ENCODE measurements around the gene SMARCAL1.
"Not testable (repeated sequence)": the region's sequence is repeated elsewhere in the genome, so short reads cannot be mapped to it uniquely, and the experiment has no call there.

Gene SMARCAL1

GRCh38 chr2:216412022-216412999 is at the start of gene SMARCAL1:
TSS of gene SMARCAL1 (plus strand) at chr2:216412484. CDS start at chr2:216414705, 2,221 bp downstream.
- DNase-seq = peak; percentile 97

DNA sequence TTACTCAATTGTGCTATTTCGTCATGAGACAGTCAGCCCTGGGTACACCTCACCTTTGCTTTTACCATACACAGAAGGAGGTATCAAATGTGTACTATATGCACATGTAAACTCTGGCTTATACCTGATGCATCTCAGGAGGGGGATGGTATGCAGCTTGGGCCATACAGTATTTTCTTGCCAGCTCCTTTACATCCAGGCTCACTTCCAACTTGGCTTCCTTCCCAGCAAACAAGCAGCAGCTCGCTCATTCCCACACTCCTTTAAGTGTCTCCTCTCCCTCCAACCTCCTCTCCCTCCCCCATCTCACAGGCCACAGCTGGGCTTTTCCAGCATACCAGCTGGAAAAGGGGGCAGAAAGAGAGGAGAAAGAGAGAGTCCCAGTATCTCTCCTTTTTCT is 49.6 kb upstream of the SMARCAL1 start:
- peak; percentile 87 for DNase-seq

DNA sequence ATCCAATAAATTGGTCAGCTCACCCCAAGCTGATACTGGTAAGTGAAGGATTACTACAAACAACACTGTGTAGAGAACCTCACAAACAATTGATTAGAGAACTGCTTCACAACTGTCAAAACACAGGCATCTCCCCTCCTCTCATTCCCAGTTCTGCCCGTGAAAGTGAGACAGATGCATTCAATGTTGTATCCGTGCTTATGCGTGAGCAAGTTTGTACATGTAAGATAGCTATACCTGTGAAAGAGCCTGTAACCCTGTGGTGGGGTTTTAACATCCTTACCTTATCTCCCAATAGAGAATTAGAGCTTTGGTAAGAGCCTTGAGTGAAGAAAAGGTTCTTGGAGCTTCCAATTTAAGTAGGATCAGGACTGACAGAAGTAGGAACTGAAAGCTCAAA is 49.1 kb upstream of the SMARCAL1 start:
- no peak for DNase-seq

DNA sequence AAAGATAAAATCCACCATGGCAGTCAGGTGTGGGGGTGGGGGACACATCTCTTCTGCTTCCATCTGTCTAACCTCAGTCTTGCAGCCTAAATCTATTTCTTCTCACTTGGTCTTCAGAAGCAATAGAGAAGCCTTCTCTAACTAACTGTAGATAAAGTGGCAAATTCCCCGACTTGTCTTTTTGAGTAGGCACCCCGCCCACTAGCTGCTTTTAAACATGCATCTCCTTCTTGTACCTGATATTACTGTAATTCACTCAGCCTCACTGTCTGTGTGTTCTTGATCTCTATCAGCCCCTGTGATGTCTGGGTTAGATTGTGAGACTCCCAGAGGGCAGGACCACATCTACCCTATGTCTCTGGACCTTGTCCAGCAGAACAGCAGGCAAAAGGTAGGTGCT is 46.8 kb upstream of the SMARCAL1 start:
- no peak for DNase-seq

- no peak for DNase-seq
Measured at GRCh38 chr2:216366777-216367471, 45.4 kb upstream of the SMARCAL1 start.

DNA sequence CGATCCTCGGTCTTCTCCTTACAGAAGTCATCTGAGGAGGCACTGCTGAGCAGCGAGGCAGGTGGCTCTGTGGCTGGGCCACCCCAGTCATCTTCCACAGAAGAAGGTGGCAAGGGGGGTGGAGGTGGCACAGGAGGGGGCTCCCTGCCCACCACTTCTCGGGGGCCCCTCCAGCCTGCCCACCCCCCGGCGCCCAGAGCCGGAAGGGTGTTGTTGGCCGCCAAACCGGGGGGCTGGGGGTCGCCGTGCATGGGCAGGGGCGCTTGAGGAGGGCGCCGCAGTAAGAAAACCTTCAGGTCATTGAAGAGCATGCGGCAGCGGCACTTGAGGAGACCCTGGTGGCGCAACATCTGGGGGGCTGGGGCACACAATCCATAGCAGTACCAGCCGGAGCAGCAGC is 42.5 kb upstream of the SMARCAL1 start:
- no peak for DNase-seq

- DNase-seq = no peak
Measured at GRCh38 chr2:216370961-216371712, 41.1 kb upstream of the SMARCAL1 start.

GRCh38 chr2:216371721-216372702 is 40.3 kb upstream of the SMARCAL1 start, which contains the start of gene MARCHF4:
TSS of gene MARCHF4 (minus strand) at chr2:216372483. CDS start at chr2:216370260, 2,223 bp downstream.
- DNase-seq = peak; percentile 50

GRCh38 chr2:216372761-216373291 is 39.5 kb upstream of the SMARCAL1 start:
- no peak for DNase-seq

- DNase-seq = no peak
Measured at GRCh38 chr2:216373896-216374295, 38.4 kb upstream of the SMARCAL1 start.

DNA sequence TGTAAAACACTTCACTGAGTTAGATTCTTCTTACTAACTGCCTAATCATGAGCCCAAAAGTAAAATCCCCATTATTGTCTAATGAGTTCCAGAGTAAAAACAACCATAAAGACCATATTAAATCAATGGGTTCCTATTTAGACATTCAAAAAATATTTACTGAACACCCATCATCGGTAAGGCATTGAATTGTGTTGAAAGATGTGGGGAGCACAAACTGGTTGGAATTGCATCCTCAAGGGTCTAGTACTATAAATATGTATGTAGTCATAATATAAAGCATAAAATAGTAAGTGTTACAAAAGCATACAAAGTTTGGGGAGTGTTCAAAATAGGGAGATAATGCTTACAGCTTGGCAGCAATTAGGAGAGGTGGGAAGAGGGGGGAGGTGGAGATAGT is 37.0 kb upstream of the SMARCAL1 start:
- no peak for DNase-seq

DNA sequence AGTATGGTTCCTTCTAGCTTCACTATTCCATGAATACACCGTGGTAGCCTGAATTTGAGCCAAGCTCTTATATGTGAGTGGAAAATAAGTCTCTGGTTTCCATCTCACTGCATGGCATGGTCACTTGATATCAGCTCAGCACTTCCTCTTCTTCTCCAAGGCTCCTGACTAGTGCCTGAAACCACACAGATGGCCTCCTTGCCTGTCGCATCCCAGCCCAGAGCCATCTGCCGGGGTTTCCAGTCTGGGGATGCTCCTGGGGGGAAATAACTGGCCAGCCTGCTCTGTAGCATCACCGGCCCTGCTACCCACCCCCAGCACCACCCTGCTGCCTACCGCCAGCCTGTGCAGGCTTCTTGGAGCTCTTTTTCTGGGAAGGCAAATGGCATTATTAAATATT is 32.3 kb upstream of the SMARCAL1 start:
- peak; percentile 66 for DNase-seq

DNA sequence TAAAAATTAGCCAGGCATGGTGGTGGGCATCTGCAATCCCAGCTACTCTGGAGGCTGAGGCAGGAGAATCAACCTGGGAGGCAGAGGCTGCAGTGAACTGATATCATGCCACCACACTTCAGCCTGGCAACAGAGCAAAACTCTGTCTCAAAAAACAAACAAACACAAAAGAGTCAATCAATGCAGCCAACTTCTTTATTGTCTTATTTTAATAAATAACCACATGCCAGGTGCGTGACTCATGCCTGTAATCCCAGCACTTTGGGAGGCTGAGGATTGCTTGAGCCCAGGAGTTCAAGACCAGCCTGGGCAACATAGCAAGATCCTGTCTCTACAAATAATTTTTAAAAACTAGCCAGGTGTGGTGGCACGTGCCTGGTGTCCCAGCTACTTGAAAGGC is 27.9 kb upstream of the SMARCAL1 start:
- DNase-seq = not testable (repeated sequence)

DNA sequence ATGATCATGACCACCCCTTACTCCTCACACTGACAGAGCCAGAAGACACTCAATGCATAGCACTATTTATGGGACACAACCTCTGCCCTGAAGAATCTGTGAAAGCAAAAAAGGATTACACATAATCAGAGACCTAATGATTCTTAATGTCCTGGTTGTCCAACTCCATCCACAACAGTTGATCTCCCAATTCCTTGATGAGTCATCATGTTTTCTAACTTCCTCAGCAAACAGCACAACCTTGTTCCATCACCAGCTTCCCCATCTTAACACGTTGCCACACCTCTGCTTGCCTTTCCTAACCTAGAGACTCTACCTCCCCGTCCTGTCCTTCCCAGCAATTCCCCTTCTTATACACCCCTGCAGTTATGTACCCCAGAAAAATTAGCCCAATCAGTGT is 26.8 kb upstream of the SMARCAL1 start:
- DNase-seq = no peak

DNA sequence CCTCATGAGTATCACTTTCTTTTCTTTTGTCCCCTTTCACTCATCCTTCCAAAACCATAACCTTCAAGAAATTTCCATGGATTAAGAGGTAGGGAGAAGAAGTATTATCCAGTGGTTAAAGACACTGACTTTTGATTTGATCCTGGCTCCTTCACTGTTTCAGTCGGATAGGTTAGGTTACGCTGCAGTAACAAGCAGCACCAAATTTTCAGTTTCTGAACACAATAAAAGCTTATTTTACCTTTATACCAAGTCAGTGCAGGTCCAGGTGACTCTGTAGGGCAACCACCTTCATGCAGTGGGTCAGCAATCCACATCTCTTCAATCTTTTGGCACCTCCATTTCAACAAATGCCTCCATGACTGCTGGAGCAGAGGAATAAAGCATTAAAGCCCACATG is 25.0 kb upstream of the SMARCAL1 start:
- DNase-seq = no peak

GRCh38 chr2:216388046-216388884 is 24.0 kb upstream of the SMARCAL1 start:
- no peak for DNase-seq

DNA sequence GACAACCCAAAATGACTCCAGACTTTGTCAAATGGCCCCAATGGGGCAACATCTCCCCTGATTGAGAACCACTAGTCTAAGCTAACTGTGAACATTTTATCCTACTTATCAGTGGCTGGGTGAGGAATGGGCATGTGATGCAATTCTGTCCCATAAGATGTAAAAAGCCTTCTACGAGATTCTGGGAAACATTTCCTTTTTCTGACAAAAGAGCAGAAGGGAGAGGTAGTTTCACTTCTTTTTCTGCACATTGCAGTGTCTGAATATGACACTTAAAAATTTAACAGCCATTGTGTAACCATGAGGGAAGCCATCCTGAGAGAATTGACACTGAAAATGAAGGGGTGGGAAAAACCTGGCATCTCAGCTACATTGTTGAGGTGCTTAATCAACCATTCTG is 22.7 kb upstream of the SMARCAL1 start:
- no peak for DNase-seq

DNA sequence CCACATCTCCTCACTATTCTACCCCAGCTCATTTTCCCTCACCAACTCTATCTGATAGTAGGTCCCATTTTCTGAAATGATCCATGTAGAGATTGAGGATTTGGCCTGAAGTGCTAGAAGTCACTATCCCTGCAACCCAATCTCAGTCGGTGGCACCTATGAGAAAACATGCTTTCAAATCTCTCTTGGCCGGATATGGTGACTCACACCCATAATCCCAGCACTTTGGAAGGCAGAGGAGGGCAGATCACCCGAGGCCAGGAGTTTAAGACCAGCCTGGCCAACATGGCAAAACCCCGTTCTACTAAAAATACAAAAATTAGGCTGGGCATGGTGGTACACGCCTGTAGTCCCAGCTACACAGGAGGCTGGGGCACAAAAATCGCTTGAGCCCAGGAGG is 20.9 kb upstream of the SMARCAL1 start:
- DNase-seq = no peak

DNA sequence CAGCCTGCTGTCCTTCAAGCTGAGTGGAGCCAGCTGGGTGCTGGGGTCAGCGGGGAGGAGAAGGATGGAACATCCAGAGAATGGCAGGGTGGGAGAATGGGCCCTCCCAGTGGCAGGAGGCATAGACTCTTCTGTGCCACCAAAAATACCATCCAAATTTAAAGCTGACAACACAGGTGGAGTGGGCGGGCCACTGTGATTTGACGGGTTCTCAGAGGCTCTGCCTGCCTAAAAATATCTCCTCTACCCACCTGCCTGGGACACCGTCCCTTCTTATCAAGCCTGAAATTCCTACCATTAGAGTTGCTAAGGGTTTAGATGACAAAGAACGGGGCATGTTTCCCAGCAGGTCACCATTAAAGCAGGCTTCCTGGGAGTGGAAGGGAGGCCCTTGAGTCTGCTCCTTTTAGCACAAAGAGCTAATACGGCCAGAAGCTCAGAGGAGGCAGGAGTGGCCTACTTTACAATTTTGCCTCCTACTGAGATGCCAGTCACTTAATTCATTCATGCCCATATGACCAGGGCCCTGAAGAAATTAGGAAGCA is 20.2 kb upstream of the SMARCAL1 start:
- no peak for DNase-seq

All from DMS 273 treated with DMSO at 0.1 percent for 48 hours (cell line).